ENCODE results near the gene PRIM2.

PRIM2 gene

GRCh38 chr6:57313711-57314471 is 3.5 kb upstream of the PRIM2 start:
- TF ChIP-seq CTCF (IDR thresholded peaks at IDR 0.05; ENCODE audit: insufficient read depth, low read length) (no peak), GABPA (IDR thresholded peaks at IDR 0.05; ENCODE audit: low read depth) (no peak), POLR2AphosphoS5 (IDR thresholded peaks at IDR 0.05; ENCODE audit: low read depth) (no peak), REST (IDR thresholded peaks at IDR 0.05; ENCODE audit: insufficient replicate concordance, low read depth) (no peak), SPI1 (IDR thresholded peaks at IDR 0.05; ENCODE audit: borderline replicate concordance, low read depth) (no peak)
- no peak overlapping the region for H3K27ac ChIP-seq (replicated peaks)
- DNase-seq (ENCODE audit: low read depth in 1 of 2, low spot score in 1 of 2), result no peak
- no peak overlapping the region for H3K4me3 ChIP-seq (replicated peaks; ENCODE audit: insufficient read depth, low read length)
- no peaks in the 10 kb centered on the region for H3K27me3 ChIP-seq (ENCODE audit: insufficient read depth, poor library complexity, severe bottlenecking)

- TF ChIP-seq SPI1 (IDR thresholded peaks at IDR 0.05; ENCODE audit: borderline replicate concordance, low read depth) (no peak), POLR2AphosphoS5 (IDR thresholded peaks at IDR 0.05; ENCODE audit: low read depth) (no peak), GABPA (IDR thresholded peaks at IDR 0.05; ENCODE audit: low read depth) (no peak), REST (IDR thresholded peaks at IDR 0.05; ENCODE audit: insufficient replicate concordance, low read depth) (no peak)
- DNase-seq (ENCODE audit: low read depth in 1 of 2, low spot score in 1 of 2), result no peak
- H3K27me3 ChIP-seq (ENCODE audit: insufficient read depth, poor library complexity, severe bottlenecking), result no peaks in the 10 kb centered on the region
- H3K4me3 ChIP-seq (replicated peaks; ENCODE audit: insufficient read depth, low read length), result no peak overlapping the region
- no peak overlapping the region for H3K27ac ChIP-seq (replicated peaks)
Measured at GRCh38 chr6:57315111-57315510, 2.3 kb upstream of the PRIM2 start.

- DNase-seq (ENCODE audit: low read depth in 1 of 2, low spot score in 1 of 2), result no peak
- TF ChIP-seq POLR2AphosphoS5 (IDR thresholded peaks at IDR 0.05; ENCODE audit: low read depth), result no peak
- no peak for TF ChIP-seq CTCF (IDR thresholded peaks at IDR 0.05; ENCODE audit: insufficient read depth, low read length)
- no peak for TF ChIP-seq SPI1 (IDR thresholded peaks at IDR 0.05; ENCODE audit: borderline replicate concordance, low read depth)
- TF ChIP-seq GABPA (IDR thresholded peaks at IDR 0.05; ENCODE audit: low read depth), result no peak
- no peak for TF ChIP-seq REST (IDR thresholded peaks at IDR 0.05; ENCODE audit: insufficient replicate concordance, low read depth)
- Histone ChIP-seq H3K27me3 (ENCODE audit: insufficient read depth, poor library complexity, severe bottlenecking) (no peaks in the 10 kb centered on the region), H3K4me3 (replicated peaks; ENCODE audit: insufficient read depth, low read length) (no peak overlapping the region), H3K27ac (replicated peaks) (no peak overlapping the region)
Measured at GRCh38 chr6:57315851-57316250, 1.6 kb upstream of the PRIM2 start.
